DMS153 (cell line): ENCODE measurements around the gene PCDH15.

Experiments used
- DNase-seq: peaks from one replicate; lab custom pipeline; 2025; lab: John Stamatoyannopoulos, UW

PCDH15 gene

GRCh38 chr10:54130394-54130793 is 670.6 kb downstream of the PCDH15 start:
- DNase-seq: no peak

- no peak for DNase-seq
Observed at GRCh38 chr10:54125098-54125747, 675.8 kb downstream of the PCDH15 start.

GRCh38 chr10:54124209-54124885 is 676.7 kb downstream of the PCDH15 start:
- no peak for DNase-seq

- DNase-seq: no peak
Observed at GRCh38 chr10:54120806-54121205, 680.2 kb downstream of the PCDH15 start.

- DNase-seq: no peak
Observed at GRCh38 chr10:54108961-54109360, 692.1 kb downstream of the PCDH15 start.

GRCh38 chr10:54096892-54097291 is 704.1 kb downstream of the PCDH15 start:
- no peak for DNase-seq

GRCh38 chr10:54094321-54094720 is 706.7 kb downstream of the PCDH15 start:
- DNase-seq: no peak

- DNase-seq: no peak
Observed at GRCh38 chr10:54091237-54091636, 709.8 kb downstream of the PCDH15 start.

- no peak for DNase-seq
Observed at GRCh38 chr10:54081950-54082349, 719.1 kb downstream of the PCDH15 start.

- no peak for DNase-seq
Observed at GRCh38 chr10:54067361-54067760, 733.7 kb downstream of the PCDH15 start.

GRCh38 chr10:54066646-54067045 is 734.4 kb downstream of the PCDH15 start:
- DNase-seq: no peak

GRCh38 chr10:54065106-54065505 is 735.9 kb downstream of the PCDH15 start:
- DNase-seq: no peak

- DNase-seq: no peak
Observed at GRCh38 chr10:54064215-54064614, 736.8 kb downstream of the PCDH15 start.

GRCh38 chr10:54063514-54063913 is 737.5 kb downstream of the PCDH15 start:
- DNase-seq: no peak

GRCh38 chr10:54060572-54060971 is 740.5 kb downstream of the PCDH15 start:
- DNase-seq: no peak

- no peak for DNase-seq
Observed at GRCh38 chr10:54057357-54057756, 743.7 kb downstream of the PCDH15 start.

- DNase-seq: no peak
Observed at GRCh38 chr10:54026340-54026739, 774.7 kb downstream of the PCDH15 start.

GRCh38 chr10:54011117-54011516 is 789.9 kb downstream of the PCDH15 start:
- DNase-seq: no peak

GRCh38 chr10:54010337-54010933 is 790.6 kb downstream of the PCDH15 start:
- DNase-seq: no peak

- no peak for DNase-seq
Observed at GRCh38 chr10:54009672-54010071, 791.4 kb downstream of the PCDH15 start.

- no peak for DNase-seq
Observed at GRCh38 chr10:54002077-54002476, 799.0 kb downstream of the PCDH15 start.

GRCh38 chr10:53997953-53998352 is 803.1 kb downstream of the PCDH15 start:
- DNase-seq: peak; percentile 4

GRCh38 chr10:53990799-53991238 is 810.2 kb downstream of the PCDH15 start:
- DNase-seq: no peak
